Measurements from ENCODE around the gene RGS11. TPM values are rescaled to one million over a fixed set of nuclear protein-coding genes. Genes with fewer than 3 reads are reported as not detected.
A peak's percentile ranks its signal among the peaks of the same experiment; 100 is the strongest.

Gene RGS11
- 15.4 TPM for total RNA-seq
- long read RNA-seq, partial matches to known transcripts: 5 of 17 reads
- long read RNA-seq, other reads (novel, unspliced or antisense): 7 of 17 reads

DNA sequence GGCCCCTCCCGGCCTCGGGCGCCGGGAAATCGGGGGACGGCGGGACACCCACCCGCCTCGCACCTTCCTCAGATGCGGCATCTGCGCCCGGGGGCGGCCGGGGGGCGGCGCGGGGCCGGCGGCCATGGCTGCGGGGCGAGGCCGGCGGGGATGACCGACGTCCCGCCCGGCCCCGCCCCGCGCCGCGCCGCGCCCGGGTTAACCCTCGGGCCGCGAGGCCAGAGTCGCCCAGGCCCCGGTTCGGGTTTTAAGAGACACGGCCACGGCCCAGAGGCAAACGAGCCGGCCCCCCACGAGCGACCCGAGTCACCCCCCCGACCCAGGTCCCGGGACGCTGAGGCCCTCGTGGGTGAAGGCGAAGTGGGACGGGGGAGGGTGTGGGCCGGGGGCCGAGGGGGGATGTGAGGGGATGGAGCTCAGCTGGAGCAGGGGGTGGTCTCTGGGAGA, at the start of gene RGS11:
Gene RGS11 (minus strand): TSS at position 159 of the 447 bp plus-strand sequence. CDS start 33 bp downstream, at position 126.
- intact Hi-C loops (cut with DNase I): no loop called here
- DNase-seq (ENCODE audit: missing footprints) (no peak), ATAC-seq (peak; percentile 58)

GRCh38 chr16:324451-325334, 48.9 kb upstream of the RGS11 start:
- peak; percentile 74 for DNase-seq (ENCODE audit: missing footprints)
- no peak for ATAC-seq
- intact Hi-C loops (cut with DNase I): no loop called here

DNA sequence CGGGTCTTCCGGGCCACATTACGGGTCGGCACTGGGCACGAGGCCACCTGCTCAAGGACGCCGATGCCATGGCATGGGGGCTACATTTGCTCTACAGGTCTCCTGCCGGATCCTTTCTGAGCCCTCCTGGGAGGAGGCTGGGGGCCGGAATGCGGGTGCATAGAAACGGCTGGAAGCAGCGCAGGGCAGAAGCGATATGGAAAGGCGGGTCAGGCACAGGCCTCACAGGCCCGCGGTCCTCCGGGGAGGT, 48.4 kb upstream of the RGS11 start:
- DNase-seq (ENCODE audit: missing footprints): peak; percentile 63
- intact Hi-C loops (cut with DNase I): no loop called here
- ATAC-seq: no peak

- intact Hi-C loops (cut with DNase I): no loop called here
- ATAC-seq: no peak
- peak; percentile 53 for DNase-seq (ENCODE audit: missing footprints)
Measured at GRCh38 chr16:322476-323143, 46.9 kb upstream of the RGS11 start.

DNA sequence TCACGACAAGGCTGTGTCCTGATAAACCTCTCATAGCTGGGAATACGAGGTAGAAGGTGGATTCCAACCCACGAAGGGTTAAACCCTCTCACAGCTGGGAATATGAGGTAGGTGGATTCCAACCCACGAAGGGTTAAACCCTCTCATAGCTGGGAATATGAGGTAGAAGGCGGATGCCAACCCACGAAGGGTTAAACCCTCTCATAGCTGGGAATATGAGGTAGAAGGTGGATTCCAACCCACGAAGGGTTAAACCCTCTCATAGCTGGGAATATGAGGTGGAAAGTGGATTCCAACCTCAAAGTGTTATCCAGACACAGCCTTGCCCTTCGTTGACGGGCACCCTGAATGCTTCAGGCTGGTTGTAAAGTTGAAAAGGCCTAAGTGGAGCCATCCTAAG, 45.8 kb upstream of the RGS11 start:
- DNase-seq (ENCODE audit: missing footprints): peak; percentile 15
- no peak for ATAC-seq
- intact Hi-C loops (cut with DNase I): no loop called here

DNA sequence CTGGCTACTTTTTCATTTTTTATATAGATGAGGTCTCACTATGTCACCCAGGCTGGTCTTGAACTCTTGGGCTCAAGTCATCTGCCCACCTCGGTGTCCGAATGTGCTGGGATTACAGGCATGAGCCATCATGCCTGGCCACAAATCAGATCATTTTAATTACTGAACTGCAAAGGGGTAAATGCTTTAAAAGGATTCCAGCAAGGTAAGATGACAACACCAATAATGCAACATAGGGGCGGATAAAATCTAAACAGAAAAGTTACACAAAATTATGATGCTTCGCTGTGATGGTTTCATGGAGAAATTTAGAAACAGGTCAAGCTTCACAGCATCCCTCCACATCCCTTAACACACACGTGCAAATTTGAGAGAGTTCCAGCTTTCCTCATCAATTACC, 44.5 kb upstream of the RGS11 start:
- intact Hi-C loops (cut with DNase I): no loop called here
- no peak for ATAC-seq
- DNase-seq (ENCODE audit: missing footprints): peak; percentile 34

- intact Hi-C loops (cut with DNase I): no loop called here
- no peak for ATAC-seq
- DNase-seq (ENCODE audit: missing footprints): peak; percentile 26
Measured at GRCh38 chr16:318628-319027, 42.9 kb upstream of the RGS11 start.

DNA sequence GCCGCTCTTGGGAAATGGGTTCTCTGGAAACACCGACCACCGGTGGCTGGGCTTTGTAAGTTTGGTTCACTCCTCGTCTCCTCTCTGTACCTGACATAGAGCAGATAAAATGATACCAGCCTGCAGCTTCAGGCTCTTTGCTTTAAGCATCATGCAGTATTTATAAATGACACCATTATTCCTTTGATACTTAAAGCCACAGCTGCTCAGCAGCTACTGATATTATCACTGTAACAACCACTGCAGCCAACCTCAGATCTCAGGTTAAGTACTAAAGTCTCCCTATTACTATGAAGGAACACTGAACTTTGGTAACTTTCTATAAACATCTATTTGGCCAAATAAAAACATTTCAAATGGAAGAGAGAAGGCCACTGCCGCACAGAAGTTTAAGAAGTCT, 41.8 kb upstream of the RGS11 start:
- DNase-seq (ENCODE audit: missing footprints) (no peak), ATAC-seq (no peak)
- intact Hi-C loops (cut with DNase I): no loop called here

- intact Hi-C loops (cut with DNase I): no loop called here
- DNase-seq (ENCODE audit: missing footprints) (no peak), ATAC-seq (no peak)
Measured at GRCh38 chr16:316741-317464, 41.2 kb upstream of the RGS11 start.

GRCh38 chr16:314795-315299, 39.1 kb upstream of the RGS11 start:
- ATAC-seq: no peak
- no peak for DNase-seq (ENCODE audit: missing footprints)
- intact Hi-C loops (cut with DNase I): no loop called here

DNA sequence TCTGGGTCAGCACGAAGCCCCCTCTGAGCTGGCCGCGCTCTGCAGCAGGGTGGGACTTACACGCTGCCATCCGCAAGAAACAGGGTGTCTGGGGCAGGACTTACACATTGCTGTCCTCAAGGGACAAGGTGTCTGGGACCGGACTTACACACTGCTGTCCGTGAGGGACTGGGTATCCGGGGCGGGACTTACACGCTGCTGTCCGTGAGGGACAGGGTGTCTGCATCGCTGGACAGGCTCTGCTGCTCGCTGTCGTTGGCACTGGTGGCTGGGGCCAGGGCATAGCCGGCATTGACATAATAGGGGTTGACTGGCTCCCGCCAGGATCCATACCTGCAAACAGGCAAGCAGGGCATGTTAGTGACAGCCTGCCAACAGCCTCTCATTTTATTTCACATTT, 38.6 kb upstream of the RGS11 start:
- intact Hi-C loops (cut with DNase I): no loop called here
- DNase-seq (ENCODE audit: missing footprints): no peak
- ATAC-seq: no peak

GRCh38 chr16:311725-312124, 36.0 kb upstream of the RGS11 start:
- ATAC-seq: no peak
- peak; percentile 35 for DNase-seq (ENCODE audit: missing footprints)
- intact Hi-C loops (cut with DNase I): no loop called here

DNA sequence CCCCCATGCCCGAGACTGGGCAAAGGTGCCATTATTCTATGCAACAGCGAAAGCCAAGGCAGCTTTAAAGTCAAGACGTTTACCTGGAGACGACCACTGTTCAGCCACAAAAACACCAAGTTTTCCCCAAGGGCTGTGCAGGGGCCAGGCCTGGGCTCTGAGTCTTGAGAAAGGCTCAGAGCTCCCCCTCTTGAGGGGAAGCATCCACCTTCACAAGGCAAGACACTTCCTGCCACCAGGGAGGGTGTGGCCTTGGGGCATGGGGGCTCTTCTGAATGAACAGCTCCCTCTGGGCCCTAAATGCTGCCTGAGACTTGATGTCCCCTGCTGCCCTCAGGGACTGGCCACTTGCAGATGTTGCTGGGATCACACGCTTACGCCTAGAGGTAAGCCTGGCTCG, 33.7 kb upstream of the RGS11 start:
- intact Hi-C loops (cut with DNase I): no loop called here
- no peak for DNase-seq (ENCODE audit: missing footprints)
- no peak for ATAC-seq

GRCh38 chr16:307691-308312, 32.1 kb upstream of the RGS11 start:
- DNase-seq (ENCODE audit: missing footprints) (no peak), ATAC-seq (no peak)
- intact Hi-C loops (cut with DNase I): no loop called here

DNA sequence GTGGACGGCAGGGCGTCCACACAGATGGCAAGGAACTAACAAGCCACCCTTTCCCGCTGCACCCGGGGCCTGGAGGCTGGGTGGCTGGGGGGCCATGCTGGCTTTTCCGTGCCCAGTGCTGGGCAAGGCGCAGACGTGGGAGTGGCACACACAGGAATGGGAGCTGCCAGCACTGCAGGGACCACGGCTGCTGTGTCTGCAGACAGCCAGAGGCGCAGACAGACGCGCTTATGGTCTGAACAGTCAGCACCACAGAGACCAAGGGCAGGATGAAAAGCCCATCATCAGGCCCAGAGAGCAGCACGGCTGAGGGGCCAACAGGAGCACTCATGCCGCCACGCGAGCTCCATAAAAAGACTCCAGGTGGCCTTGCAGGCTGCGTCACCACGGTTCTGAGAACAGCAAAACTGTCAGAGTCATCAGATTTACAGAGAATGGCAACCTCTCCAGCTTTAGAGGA, 31.2 kb upstream of the RGS11 start:
- DNase-seq (ENCODE audit: missing footprints): no peak
- intact Hi-C loops (cut with DNase I): no loop called here
- ATAC-seq: no peak

DNA sequence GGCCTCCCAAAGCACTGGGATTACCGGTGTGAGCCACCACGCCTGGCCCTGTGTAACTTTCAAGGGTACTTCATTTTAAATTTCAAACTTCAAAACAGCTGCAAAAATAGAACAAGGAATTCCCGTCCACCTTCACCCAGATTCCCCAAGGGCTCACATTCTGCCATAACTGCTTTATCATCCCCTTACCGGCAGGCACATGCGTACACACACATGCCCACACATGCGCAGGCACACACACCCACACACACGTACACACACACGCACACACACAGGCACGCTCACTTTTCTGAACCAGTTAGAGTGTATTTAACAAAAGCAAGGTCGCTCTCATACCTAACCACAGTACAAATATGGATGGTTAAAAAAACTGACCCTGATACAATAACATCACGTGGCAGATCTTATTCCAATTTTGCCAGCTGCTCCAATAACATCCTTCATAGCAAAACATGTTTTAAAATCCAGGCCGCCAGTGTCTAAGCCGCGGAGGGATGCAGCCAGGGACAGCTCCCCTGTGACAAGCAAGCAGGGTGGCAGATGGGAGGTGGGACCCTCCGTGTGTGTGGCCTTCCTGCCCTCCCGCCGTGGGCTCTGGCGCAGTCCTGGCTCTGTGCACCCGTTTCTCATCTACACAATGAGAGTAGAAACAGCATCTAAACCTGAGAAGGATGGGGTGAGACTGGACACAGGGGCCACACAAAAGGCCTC, 30.3 kb upstream of the RGS11 start:
- no peak for DNase-seq (ENCODE audit: missing footprints)
- intact Hi-C loops (cut with DNase I): no loop called here
- ATAC-seq: no peak

- ATAC-seq: peak; percentile 23
- intact Hi-C loops (cut with DNase I): no loop called here
- DNase-seq (ENCODE audit: missing footprints): no peak
Measured at GRCh38 chr16:303760-304505, 28.2 kb upstream of the RGS11 start.

DNA sequence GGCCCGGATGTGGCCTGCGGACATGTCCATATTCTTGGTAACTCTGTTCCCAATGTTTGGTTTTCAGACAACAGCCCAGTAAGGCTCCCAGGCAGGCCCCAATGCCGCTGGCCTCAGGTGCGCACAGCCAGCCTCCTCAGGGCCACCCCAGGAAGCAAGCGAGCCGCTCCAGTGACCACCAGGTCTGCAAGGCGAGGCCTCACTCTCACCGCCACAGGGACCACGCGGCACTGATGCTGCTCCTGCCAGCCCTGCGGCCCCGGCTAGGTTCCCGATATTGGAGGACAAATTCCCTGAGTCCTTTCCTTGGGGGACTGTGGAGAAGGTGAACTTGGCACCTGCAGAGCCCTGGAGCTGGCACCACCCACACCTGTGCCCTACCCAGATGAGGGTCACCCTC, 26.2 kb upstream of the RGS11 start:
- intact Hi-C loops (cut with DNase I): no loop called here
- no peak for DNase-seq (ENCODE audit: missing footprints)
- ATAC-seq: no peak
